EL (cell line): ENCODE results near the gene RHBDL2.
"Not testable (repeated sequence)": the region's sequence is repeated elsewhere in the genome, so short reads cannot be mapped to it uniquely, and the experiment has no call there.

Experiments used
- DNase-seq: peaks from one replicate; pipeline ENCODE4 v3.0.0-alpha.2; 2016

Gene RHBDL2

DNA sequence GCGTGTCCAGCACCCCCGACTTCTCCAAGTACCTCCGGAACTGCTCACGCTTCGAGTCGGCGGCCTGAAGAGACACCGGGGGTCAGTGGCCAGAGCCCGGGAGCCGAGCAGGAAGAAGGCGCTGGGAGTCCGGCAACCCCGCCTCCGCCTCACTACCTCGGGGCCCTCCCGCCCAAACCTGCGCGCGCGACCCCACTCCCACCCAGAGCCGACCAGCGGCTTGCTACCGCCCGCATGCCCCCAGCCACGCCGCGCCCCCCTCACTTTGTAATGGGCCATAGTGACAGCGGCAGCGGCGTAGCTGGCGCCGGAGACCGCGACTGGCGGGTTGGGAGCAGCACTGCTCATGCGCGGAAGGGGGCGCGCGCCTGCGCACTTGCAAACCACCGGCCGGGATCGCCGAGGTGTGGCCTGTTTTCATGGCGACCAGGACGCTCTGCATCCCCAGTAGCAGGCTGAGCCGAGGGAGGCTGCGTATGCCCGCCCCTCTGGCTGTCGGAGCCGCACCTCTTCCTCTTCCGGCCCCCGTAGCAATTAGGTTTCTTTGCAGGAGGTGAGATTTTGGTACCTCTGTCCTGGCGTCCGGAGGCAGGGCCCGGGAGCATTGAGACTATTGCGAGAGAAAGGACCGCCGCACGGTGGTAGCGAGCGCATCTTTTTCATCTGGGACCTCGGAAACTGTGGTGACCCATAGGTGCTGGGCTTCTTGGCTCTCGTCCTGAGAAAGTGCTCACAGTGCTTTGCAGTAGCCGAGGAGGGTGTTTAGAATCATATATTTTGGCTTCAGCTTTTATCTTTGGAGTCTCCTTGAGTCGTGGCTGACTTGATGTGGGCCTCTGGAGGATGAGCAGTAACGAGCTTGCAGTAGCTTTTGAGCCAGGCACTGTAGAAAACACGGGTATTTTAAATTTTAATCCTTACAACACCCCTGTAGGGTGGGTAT, 68.3 kb downstream of the RHBDL2 start, which contains the start of gene MYCBP:
TSS of gene MYCBP (minus strand) at position 322 of the 943 bp plus-strand sequence. CDS start at position 279, 43 bp downstream.
- DNase-seq = peak; percentile 96

DNA sequence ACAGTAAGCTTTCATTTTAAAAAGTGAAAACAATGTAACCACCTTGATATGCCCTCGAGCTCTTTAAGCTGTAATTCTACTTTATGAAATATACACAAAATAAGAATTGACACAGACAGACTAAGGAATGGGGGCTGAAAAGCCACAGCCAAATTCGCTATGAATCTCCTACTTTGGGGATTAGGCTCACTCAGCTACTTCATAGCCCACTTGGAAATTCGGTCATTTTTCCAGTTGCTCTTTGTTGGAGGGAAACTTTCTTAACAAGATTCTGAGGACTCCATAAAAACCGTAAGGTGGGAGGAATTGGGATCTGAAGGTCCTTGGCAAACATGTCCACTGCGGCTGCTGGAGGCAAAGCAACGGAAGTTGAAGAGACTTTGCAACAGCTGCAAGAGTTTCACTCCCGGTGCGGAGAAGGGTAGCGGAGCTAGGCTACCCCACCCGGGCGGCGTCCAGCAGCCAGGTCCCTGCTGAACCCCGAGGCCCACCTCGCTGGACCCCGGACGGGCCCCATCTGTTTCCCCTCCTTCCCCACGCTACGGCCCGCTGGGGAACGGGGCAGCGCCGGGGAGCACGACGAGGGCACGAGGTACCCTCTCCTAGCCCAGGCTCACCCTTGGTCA, 69.1 kb downstream of the RHBDL2 start:
- peak; percentile 43 for DNase-seq

GRCh38 chr1:38870996-38871395, 70.6 kb downstream of the RHBDL2 start:
- DNase-seq = no peak

- no peak for DNase-seq
Measured at GRCh38 chr1:38867208-38867607, 74.4 kb downstream of the RHBDL2 start.

DNA sequence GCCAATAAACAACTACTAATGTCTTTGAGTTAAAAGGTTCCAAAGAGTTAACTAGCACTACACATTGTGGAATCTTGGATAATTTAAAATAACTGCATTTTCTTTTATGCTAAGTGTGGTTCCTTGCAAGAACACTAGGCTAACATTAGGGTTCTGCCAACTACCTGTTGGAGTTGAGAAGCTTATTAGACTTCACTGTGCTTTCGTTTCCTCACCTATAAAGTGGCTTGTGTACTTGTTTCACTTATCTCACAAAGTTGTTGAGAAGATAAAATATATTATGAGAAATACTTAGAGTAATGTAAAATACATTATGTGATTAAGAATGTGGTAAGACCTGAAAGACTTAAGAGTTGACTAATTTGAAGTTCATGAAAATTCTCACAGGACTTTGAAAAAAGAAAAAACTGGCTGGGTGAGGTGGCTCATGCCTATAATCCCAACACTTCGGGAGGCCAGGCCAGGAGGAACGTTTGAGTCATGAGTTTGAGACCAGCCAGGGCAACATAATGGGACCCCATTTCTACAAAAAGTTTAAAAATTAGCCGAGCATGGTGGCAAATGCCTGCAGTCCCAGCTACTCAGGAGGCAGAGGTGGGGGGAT, 76.4 kb downstream of the RHBDL2 start:
- DNase-seq = no peak

DNA sequence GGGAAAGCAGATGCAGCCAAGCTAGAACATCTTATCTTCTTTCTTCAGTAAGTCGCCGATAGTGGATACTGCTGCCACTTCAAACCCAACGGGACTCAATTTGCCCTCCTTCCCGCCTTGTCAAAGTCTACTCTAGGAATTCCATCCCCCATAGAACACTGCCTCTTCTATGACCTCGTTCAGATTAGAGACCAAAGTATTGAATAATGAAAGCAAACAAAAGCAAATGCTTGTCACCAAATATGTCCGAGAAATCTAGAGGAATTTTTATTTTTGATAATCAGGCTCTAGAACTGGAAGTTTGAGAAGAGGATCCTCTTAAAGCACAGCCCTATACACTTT, 81.2 kb downstream of the RHBDL2 start:
- DNase-seq = peak; percentile 25

DNA sequence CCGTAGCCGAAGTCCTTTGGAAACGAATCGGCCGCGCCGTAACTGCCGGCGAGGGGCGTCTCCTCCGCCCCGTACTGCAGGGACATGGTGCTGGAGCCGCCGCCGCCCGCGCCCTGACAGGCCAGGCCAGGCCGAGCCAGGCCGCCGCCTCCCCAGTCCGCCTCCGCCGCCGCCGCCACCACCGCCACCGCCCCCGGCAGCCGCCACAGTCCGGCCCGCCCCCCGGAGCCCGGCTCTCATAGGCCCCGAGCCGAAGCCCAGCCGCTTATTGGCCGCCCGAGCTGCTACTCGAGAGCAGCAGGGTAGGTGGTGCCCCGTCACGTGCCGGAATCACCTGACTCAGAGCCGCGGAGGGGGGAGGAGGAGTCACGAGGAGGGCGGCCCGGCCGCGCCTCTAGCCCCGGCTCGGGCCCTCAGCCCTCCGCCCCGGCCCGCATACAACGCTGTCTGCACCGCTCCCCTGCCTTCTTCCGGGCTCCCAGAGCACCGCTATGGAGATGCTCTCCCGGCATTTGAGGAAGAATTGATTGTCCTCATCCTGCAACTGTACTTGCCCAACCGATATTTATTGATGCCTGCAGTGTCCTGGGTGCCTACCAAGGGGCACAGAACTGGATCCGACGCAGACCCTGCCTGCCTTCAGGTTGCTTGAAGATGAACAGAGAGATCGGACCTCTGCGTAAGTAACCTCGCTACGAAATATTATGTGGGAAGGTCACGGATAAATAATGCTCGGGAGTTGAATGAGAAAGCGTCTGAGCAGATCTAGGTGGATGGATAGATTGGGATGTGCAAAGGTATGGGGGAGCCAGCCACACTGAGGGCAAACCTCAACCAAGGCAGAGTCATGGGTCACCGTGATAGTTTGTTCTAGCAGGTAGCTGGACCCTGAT, 81.8 kb downstream of the RHBDL2 start, which contains the start of gene RRAGC:
TSS of gene RRAGC (minus strand) at position 212 of the 893 bp plus-strand sequence. CDS start at position 86, 126 bp downstream.
- peak; percentile 99 for DNase-seq

GRCh38 chr1:38858833-38859560, 82.6 kb downstream of the RHBDL2 start:
- DNase-seq = peak; percentile 65

GRCh38 chr1:38852780-38853179, 88.8 kb downstream of the RHBDL2 start:
- no peak for DNase-seq

GRCh38 chr1:38848071-38848470, 93.6 kb downstream of the RHBDL2 start:
- DNase-seq = no peak

- DNase-seq = no peak
Measured at GRCh38 chr1:38846210-38846609, 95.4 kb downstream of the RHBDL2 start.

GRCh38 chr1:38845088-38845487, 96.5 kb downstream of the RHBDL2 start:
- DNase-seq = not testable (repeated sequence)

DNA sequence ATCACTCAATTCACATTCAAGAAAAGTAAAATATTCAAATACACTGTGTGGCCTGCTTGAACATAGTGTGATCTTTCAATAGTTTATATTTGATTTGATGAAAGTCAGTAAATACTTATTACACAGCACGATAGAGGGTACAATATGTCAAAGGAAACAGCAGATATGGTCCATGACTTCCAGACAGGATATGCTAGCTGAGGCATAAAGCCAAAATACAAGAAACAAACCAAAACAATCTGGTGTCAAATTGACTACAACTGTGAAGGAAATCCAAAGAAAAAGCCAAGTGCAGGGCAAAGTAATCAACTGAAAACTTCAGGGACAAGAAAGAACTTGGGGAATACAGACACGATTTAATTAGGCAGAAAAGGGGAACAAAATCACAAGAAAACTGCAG, 101.3 kb downstream of the RHBDL2 start:
- DNase-seq = no peak

GRCh38 chr1:38839363-38839762, 102.3 kb downstream of the RHBDL2 start:
- DNase-seq = no peak

DNA sequence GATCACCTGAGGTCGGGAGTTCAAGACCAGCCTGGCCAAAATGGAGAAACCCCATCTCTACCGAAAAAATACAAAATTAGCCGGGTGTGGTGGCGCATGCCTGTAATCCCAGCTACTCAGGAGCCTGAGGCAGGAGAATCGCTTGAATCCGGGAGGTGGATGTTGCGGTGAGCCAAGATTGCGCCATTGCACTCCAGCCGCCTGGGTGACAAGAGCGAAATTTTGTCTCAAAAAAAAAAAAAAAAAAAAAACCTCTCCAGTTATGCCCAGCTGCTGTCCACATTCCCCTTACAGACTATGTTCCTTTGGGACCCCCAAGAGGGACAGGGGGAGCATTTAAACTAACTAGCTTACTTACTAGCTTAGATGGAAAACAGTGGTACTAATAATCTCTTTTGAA, 105.3 kb downstream of the RHBDL2 start:
- not testable (repeated sequence) for DNase-seq
